ENCODE data around the gene PDCL3.

PDCL3 gene

GRCh38 chr2:100561191-100561590 is 1.6 kb upstream of the PDCL3 start:
- DNase-seq, result no peak

- DNase-seq, result peak; percentile 31
These were observed 834 bp downstream of the PDCL3 start for GRCh38 chr2:100563407-100564247.

GRCh38 chr2:100568989-100569388 is 6.2 kb downstream of the PDCL3 start:
- DNase-seq, result no peak

- DNase-seq, result no peak
These were observed 8.9 kb downstream of the PDCL3 start for GRCh38 chr2:100571668-100572067.

- DNase-seq, result no peak
These were observed 15.0 kb downstream of the PDCL3 start for GRCh38 chr2:100577777-100578176.

- DNase-seq, result no peak
These were observed 17.8 kb downstream of the PDCL3 start for GRCh38 chr2:100580367-100581276.

- no peak for DNase-seq
These were observed 18.5 kb downstream of the PDCL3 start for GRCh38 chr2:100581277-100581612.

GRCh38 chr2:100584816-100585215 is 22.0 kb downstream of the PDCL3 start:
- no peak for DNase-seq

- no peak for DNase-seq
These were observed 25.4 kb downstream of the PDCL3 start for GRCh38 chr2:100588071-100588786.

- no peak for DNase-seq
These were observed 26.7 kb downstream of the PDCL3 start for GRCh38 chr2:100589527-100589926.

GRCh38 chr2:100592226-100592625 is 29.4 kb downstream of the PDCL3 start:
- no peak for DNase-seq

- no peak for DNase-seq
These were observed 33.7 kb downstream of the PDCL3 start for GRCh38 chr2:100596465-100596864.

GRCh38 chr2:100599566-100599965 is 36.8 kb downstream of the PDCL3 start:
- no peak for DNase-seq

- DNase-seq, result no peak
These were observed 38.9 kb downstream of the PDCL3 start for GRCh38 chr2:100601661-100602060.

- DNase-seq, result no peak
These were observed 40.6 kb downstream of the PDCL3 start for GRCh38 chr2:100603414-100603813.

- no peak for DNase-seq
These were observed 41.3 kb downstream of the PDCL3 start for GRCh38 chr2:100603948-100604633.

- no peak for DNase-seq
These were observed 43.5 kb downstream of the PDCL3 start for GRCh38 chr2:100606332-100606725.

- DNase-seq, result peak; percentile 13
These were observed 44.0 kb downstream of the PDCL3 start for GRCh38 chr2:100606726-100607343.

GRCh38 chr2:100610381-100610831 is 47.6 kb downstream of the PDCL3 start:
- DNase-seq, result no peak

- no peak for DNase-seq
These were observed 48.6 kb downstream of the PDCL3 start for GRCh38 chr2:100611079-100612029.

All from NCI-H146 (cell line).